HG03064 (cell line): ENCODE results near the gene GABRA4.

ENCODE experiments used
- ATAC-seq: cut with Tn5 transposase; IDR thresholded peaks from one replicate; pipeline ENCODE4 v1.9.1; 2021; ENCODE audit warnings: low read depth; ENCODE audit not compliant: unreplicated experiment

The GABRA4 gene

DNA sequence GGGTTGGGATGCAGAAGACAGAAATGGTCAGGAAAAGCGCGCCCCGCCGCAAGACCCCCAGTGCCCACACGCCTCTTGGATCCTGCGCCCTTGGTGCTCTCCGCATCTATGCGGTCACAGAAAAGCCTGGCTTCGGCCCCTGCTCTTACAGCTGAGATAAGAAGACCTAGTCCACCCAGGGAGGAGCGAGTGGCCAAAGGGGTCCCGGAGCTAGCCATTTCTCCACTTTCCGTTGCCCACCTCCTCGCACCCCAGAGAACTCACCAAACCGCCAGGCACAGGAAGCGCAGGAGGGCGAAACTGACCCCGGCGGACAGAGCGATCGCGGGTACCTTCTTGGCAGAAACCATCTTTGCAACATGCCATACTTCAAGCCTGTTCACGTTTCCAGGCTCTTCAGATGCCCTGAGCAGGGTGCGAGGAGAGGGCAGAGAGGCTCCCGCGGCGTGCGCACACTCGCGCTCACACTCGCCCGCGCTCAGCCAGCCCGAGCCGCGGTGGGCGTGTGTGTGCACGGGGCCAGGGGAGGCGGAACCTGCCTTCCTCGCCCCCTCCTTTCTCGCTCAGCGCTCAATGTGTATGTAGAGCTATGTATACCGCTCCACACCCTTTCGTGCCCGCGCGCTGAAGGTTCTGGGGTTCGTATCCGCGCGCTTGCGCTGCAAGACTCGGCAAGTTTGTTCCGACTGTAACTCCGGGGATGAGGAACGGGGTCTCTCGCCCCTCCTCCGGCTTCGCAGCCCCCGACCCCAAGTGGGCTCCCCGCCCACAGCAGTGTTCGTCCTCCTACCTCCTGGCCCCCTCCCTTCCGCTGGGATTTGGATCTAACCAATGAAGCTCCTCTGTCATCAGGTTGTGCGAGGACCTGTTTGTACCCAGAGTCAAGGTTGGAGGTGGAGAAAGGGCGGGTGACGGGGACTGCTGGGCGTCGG, at the start of gene GABRA4:
Gene GABRA4 (minus strand): TSS at position 507 of the 932 bp plus-strand sequence. CDS start 157 bp downstream, at position 350.
- ATAC-seq = no peak

DNA sequence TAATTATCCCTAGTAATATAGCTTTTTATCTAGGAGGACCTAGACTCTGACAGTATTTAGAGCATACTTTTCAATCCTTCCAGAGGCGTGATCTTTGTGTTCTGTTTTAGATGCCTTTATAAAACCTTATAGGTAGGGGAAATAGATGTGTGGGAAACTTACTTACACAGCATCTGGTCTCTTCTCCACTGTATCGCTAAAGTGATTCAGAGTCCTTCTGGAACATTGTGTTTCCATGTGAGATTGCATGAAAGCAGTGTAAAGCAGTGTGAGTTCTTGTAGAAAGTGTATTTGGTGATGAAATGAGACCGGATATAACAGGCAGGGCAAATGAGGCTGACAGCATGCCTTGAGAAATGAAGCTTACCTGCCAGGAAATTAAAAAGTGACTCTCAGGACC, 47.4 kb upstream of the GABRA4 start:
- no peak for ATAC-seq

DNA sequence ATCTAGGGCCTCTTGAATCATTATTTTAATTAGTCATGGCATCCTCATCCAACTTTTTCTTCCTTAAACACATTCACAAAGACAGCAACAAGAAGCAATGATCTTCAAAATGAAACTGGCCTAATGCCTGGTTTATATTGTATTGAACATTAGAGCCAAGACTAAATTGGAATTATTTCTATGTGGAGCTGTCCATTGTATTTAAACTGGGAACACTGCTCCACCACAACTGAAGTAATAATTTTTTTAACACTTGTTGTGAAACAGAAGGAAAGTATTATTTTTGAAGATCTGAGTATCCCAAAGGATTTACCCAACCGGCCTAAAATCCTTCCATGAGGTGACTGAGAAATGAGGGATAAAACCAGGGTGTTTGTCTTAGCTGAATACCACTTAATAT, 44.9 kb upstream of the GABRA4 start:
- ATAC-seq = no peak

DNA sequence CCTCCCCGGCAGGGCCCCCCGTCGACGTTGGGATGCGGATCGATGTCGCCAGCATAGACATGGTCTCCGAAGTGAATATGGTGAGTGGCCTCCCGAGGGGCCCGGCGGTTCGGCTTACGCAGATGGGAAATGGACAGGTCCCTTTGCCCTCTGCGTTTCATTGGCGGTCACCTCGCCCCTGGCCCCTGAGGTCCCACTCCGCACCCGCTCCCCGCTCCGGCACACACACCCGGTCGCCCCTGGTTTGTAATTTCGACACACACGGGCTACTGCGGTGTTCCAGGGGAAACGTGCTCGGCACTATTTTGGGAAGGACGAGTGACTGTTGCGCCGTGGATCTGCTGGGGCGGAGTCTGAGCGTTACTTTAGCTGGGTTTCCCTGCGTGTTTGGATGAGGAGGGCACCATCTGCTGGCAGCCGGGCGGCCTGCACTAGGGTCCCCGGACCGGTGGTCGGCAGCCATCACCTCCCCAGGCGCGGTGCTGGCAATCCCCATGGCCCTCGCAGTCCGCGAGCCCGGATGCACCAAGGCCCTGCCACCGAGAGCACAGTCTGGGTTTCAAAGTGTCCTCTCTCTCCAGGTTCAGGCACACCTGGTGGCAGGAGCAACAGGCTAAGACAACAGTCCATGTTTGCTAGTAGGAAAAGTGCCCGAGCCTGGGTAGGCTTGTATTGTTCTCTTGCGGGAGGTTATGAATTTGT, 39.2 kb upstream of the GABRA4 start:
- ATAC-seq = peak; percentile 82

DNA sequence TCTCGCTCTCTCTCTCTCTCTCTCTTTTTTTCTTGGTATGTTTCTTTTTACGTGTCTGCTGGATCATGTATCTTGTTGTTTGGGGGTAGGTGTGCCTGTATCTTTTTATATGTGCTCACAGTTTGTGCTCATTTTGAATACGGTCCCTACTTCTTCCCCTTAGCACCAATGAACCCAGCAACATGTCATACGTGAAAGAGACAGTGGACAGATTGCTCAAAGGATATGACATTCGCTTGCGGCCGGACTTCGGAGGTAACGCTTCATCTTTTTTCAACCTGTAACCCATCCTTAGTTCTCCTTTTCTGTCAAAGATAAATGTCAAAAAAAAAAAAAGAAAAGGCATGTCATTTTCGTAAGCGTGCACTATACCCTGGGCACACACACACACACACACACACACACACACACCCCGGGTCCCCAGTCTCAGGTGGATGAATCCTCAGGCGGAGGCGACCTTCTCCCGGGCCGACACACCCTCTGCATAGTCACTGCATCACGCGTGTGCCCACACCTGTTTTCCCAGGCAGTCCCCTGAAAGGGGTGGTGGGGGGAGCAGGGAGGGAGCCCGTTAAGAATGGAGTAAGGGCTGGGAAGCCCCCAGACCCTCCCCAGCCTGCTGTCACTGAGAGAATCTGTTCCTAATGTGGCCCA, 38.5 kb upstream of the GABRA4 start:
- no peak for ATAC-seq

DNA sequence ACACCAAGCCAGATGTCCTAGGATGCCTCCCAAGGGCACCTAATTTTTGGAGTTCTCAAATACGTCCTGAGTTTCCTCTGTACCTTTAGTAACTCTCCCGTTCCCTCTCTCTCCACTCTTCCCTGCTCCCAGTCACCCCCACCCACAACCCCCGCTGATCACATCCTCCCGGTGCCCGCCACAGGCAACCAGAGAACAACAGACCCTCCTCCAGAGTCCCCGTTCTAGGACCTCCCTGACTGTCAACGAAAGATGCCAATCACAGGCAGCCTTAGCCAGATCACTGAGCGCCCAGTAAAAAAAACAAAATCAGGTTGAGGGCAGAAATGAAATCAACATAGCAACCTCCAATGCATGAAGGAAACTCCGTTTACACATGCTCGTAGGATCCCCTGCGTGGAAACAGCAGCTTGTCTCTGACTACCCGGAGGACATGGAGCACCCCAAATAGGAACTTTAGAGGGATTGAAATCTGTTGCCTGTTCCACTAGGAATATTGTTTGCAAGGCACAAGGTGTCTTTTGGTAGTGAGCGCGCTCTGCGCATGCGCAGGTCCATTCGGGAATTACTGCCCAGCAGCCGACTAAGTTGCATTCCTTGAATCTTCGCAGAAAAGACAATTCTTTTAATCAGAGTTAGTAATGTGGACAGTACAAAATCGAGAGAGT, 37.8 kb upstream of the GABRA4 start, which contains the start of gene GABRB1:
Gene GABRB1 (plus strand): TSS at position 557 of the 668 bp plus-strand sequence.
- no peak for ATAC-seq

DNA sequence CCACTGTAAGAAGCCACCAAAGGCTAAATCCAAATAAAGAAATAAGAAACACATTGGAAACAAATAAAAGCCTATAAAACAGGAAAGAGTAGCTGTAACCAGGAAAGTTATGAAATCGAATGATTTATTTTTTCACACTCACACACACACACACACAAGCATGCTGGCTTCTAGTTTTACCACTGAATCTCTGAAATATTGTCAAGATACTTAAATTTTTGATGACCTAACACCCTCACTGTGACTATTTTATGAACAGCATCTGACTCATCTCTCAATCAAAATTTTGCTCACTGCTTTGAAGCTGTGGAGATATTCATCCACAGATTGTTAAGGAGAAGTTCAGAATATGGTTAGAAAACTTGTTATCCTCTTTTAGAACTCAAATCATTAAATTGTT, 24.1 kb upstream of the GABRA4 start:
- no peak for ATAC-seq

DNA sequence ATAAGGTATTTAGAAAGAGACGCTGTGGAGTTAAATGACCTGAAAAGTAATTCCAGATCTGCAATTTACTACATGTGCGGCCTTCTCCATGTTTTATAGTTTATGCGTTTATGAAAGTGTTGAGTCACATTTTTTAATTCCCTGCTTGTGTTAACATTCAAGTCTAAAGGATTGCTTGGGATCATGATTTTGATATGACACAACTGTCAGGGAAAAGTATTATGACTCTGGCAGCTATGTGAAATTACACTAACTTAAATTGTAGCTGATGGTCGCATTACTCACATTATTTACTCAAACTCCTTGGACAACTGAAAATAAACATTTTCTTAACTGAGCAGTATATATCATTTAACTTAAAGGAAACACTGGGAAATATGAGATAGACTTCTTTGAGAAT, 23.7 kb upstream of the GABRA4 start:
- no peak for ATAC-seq

DNA sequence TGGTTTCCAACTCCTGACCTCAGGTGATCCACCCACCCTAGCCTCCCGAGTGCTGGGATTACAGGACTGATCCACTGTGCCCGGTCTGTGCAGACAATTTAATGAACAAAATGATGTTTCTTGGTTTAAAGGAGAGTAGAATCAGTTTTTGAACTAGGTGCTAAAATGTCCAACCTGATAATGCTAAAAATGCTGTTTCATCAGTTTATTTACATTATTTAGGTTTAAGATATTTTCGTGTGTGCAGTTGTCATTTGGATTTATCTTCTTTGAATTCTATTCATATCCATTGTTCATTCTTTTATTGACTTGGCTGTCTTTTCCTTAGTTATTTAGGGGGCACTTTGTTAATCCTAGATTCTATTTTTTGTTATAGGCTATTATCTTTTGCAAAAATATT, 20.0 kb upstream of the GABRA4 start:
- ATAC-seq = no peak

DNA sequence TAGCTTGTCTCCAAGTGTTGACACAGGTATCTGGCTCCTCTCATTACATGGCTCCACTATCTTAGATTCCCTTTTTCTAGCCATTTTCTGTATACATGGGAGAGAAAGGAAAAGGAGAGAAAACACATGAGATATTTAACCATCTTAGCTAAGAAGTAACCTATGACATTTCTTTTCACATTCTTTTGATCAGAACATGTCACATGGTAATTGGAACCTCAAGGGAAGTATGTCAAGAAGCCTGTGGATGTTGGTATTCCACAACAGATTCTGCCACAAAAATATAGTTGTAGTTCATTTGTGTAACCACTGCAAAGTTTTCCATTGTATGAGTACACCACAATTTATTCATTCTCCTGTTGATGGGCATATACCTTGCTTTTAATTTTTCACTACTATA, 19.3 kb upstream of the GABRA4 start:
- no peak for ATAC-seq

DNA sequence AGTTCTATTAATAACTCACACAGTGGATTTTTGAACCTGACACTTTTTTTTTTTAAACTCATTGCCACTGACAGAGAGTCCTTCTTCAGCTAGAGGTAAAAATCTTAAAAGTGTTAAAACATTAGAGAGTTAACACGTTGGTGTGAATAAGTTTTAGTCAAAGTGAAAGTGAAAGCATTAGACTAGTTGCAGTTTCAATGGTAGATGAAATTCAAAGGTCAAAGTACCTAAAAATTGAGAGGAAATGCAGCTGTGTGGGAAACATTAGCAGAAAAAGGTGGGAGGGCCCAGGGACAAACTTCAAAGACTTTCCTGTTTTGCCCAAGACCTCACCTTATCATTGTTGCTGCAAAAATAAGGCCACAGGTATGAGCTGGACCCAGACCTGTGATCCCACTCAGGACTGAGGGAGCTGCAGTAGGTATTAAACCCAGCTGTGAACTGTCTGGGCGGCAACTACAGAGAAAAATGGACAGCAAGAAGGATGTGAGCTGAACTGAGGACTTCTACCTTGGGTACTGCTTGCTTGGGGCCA, 17.6 kb upstream of the GABRA4 start:
- ATAC-seq = peak; percentile 94

DNA sequence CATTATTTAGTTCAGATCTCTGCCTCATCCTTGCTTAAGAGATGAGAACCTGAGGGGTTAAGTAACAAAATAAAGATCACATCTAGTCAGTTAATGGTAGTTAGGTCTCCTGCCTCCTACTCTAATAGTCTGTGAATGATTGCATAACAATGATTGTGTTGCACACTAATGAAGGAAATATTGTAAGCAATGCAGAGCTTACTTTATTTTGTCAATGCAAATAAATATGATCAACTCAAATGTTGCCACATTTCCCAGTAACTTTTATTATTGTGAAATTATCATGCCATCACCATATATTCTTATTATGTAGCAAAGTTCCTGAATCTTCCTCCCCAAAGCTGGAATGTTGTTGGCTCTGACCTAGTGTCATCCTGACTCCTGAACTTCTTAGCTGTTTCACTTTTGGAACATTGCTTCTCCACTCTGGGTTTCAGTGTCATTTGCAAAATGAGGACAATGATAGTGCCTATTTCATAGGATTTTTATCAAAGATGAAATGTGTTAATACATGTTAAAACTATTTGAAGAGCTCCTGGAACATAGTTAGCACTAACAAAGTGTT, 17.0 kb upstream of the GABRA4 start:
- no peak for ATAC-seq

DNA sequence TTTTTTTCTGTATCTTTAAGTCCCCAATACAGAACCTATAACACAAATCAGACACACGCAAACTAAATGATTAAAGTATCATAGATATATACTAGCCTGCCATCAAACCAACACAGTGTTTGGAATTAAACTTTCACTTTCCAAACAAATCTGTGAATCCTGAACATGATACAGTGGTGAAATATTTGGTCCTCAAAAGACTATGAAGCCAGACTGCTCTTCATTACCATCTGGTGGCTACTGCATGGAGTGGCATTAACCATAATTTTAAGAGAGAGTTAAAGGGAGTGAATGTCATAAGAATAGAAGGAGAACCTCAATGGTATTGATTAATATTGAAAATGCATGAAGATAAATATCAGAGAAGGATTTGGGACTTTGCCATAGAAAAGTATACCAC, 9.2 kb upstream of the GABRA4 start:
- no peak for ATAC-seq

DNA sequence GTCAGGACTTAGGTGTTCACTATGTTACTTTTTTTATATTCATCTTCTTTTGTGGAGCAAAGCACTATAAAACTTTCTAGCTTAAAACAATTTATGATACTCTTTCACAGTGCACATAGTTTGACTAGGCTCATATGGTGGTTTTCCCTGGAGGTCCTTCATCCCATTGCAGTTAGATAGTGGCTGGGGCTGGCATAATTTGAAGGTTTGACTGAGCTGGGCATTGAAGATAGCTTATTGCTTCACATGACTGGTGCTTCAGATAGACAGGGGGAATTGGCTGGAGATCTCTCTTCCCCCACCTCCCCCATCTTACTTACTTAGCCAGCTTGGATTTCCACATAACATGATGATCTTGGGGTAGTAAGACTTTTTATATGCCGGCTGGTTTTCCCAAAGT, 7.0 kb upstream of the GABRA4 start:
- no peak for ATAC-seq

DNA sequence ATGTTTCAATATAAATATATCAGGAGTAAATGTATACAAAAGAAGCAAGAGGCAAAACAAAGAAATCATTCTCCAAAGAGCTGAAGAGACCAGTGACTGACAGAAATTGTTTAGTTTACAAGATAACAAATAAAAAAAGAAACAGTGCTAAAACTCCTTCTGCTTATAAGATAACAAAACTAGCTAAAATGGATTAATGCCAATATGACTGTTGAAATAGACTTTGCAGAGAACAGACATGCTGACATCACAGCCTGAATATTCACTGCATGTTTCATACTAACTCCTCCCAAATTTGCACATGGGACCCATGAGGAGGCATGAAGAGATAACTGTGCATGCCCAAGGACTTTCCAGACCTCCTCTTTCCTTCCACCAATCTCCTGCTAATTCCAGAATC, 6.2 kb upstream of the GABRA4 start:
- ATAC-seq = no peak

DNA sequence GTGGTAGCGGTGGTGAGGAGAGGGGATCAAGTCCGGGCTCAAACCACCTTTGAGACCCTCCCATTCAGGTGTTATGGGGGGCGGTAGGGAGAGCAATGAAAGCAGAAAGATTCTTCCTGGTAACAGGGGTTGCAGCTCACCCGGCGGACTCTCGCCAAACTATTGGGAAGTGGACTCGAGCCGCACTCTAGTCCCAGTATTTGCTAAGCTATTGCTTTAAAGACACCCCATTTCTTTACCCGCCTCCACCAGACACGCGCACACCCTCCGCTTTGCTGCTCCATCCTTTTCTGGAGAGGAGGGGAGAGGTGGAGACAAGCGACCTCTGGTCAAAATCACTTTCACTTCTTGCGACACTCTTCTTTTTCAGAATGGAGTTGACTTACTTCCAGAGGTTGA, 625 bp upstream of the GABRA4 start:
- no peak for ATAC-seq

DNA sequence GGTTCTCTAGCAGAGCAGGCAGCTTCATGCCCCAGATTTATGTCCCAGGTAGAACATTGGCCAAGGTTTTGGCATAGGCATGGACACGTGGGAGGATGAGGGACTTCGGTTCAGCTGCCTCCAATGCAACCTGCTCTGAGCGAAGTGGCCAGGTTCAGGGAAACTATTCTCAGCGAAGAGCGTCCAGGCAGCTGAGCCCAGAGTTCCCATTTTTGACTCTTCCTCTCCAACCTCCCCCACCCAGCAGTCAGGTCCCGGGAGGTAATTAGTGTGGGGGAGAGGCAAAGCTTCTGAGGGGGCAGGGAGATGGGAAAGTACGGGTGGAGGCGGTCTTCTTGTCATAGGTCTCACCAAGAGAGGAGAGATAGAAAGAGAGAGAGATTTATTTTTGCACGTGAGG, 1.0 kb downstream of the GABRA4 start:
- ATAC-seq = no peak

DNA sequence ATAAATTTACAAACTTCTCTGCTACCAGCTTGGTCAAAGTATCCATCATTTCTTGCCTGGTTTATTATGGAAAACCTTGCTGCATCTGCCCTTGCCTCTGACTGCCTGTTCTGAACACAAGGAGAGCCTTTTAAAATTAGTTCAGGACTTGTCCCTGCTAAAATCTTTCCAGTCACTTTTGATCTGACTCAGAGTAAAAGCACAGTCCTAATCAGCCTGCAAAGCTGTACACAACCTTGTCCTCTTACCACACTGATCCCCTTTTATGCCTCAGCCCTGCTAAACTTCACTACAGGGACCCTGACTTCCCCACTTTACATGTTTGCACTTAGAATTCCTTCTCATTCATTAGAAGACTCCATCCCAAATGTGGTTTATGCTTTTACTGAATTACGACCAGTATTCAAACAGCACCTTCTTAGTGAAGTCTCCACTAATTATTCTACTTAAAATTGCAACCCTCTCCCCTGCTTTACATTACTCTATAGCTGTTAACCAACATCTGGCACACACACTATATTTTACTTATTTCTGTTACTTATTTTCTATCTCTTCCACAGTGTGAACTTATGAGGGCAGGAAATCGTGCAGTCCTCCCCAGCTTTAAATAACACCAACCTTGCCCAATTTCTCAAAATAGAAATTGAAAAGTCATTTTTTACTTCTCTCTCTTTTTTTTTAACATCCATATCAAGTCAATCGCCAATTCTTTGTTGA, 6.3 kb downstream of the GABRA4 start:
- no peak for ATAC-seq

DNA sequence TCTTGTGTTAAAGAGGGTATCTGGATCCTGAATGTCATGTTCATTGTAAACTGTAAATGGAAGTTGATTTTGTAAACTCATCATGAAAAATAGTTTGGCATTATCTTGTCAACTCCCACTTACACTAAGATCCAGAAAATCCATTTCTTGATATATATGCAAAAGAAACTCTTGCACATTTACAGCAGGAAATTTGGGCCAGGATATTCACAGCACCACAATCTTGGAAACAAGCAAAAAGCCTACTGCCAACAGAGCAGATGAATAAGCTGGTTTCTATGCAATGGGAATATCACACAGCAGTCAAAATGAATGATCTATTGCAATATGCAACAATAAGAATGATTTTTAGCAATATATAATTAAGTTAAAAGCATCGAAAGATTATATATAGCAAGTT, 8.6 kb downstream of the GABRA4 start:
- ATAC-seq = no peak

DNA sequence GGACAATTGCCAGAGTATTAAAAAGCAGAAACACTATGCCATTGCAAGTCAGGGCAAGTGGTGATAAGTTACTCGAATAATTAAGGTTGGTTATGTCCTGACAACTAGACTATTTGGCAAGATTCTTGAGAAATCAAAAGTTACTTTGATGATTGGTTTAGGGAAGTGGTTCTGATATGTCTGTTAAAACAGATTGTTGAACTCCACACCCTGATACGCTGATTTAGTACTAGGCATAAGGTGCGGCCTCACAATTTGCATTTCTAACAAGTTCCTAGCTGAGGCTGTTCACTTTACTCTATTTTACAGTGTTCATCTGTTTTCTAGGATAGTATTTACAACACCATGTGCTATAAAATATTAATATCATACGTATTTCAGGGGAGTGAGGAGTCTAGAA, 12.5 kb downstream of the GABRA4 start:
- ATAC-seq = no peak
